ENCODE data around the gene RTL3. TPM values are rescaled to one million over a fixed set of nuclear protein-coding genes. Genes with fewer than 3 reads are reported as not detected.

RTL3 gene
- total RNA-seq, 2 donors from 2014 or later: 0.32 TPM; not detected in 1

- TF ChIP-seq POLR2AphosphoS5 (IDR thresholded peaks at IDR 0.05): no peak
- TF ChIP-seq POLR2A (IDR thresholded peaks at IDR 0.05): no peak
- TF ChIP-seq CTCF (IDR thresholded peaks at IDR 0.05): no peak
- no peak for DNase-seq (ENCODE audit: low spot score)
- H3K27ac ChIP-seq: no peak overlapping the region
- no peak overlapping the region for H3K4me3 ChIP-seq
- no peaks in the 10 kb centered on the region for H3K27me3 ChIP-seq (replicated peaks; ENCODE audit: insufficient read depth)
- intact Hi-C loops (cut with DNase I): no loop called here
- H3K36me3 ChIP-seq: no peaks in the 10 kb centered on the region
- H3K4me1 ChIP-seq (replicated peaks): no peaks in the 10 kb centered on the region
- WGBS: 100% methylated on average over 2 of the region's 2 CpGs
- H3K9me3 ChIP-seq: no peaks in the 10 kb centered on the region
These were observed 827 bp upstream of the RTL3 start for GRCh38 chrX:78659955-78660354.

- no peak for DNase-seq (ENCODE audit: low spot score)
- TF ChIP-seq POLR2AphosphoS5 (IDR thresholded peaks at IDR 0.05) (no peak), POLR2A (IDR thresholded peaks at IDR 0.05) (no peak), CTCF (IDR thresholded peaks at IDR 0.05) (no peak)
- no peaks in the 10 kb centered on the region for H3K4me1 ChIP-seq (replicated peaks)
- H3K9me3 ChIP-seq: no peaks in the 10 kb centered on the region
- 92% methylated on average over 6 of the region's 6 CpGs for WGBS
- no peak overlapping the region for H3K27ac ChIP-seq
- H3K4me3 ChIP-seq: no peak overlapping the region
- H3K36me3 ChIP-seq: no peaks in the 10 kb centered on the region
- H3K27me3 ChIP-seq (replicated peaks; ENCODE audit: insufficient read depth): no peaks in the 10 kb centered on the region
- intact Hi-C loops (cut with DNase I): no loop called here
These were observed 714 bp downstream of the RTL3 start for GRCh38 chrX:78658414-78658813.

GRCh38 chrX:78655642-78656041, 3.5 kb downstream of the RTL3 start:
- intact Hi-C loops (cut with DNase I): no loop called here
- Histone ChIP-seq H3K4me3 (no peak overlapping the region), H3K27me3 (replicated peaks; ENCODE audit: insufficient read depth) (no peaks in the 10 kb centered on the region), H3K4me1 (replicated peaks) (no peaks in the 10 kb centered on the region), H3K27ac (no peak overlapping the region), H3K9me3 (no peaks in the 10 kb centered on the region), H3K36me3 (no peaks in the 10 kb centered on the region)
- 89% methylated on average over 1 of the region's 1 CpG for WGBS
- no peak for DNase-seq (ENCODE audit: low spot score)
- TF ChIP-seq POLR2A (IDR thresholded peaks at IDR 0.05) (no peak), POLR2AphosphoS5 (IDR thresholded peaks at IDR 0.05) (no peak), CTCF (IDR thresholded peaks at IDR 0.05) (no peak)

GRCh38 chrX:78653118-78653822, 5.9 kb downstream of the RTL3 start:
- H3K36me3 ChIP-seq: no peaks in the 10 kb centered on the region
- no peak overlapping the region for H3K27ac ChIP-seq
- H3K27me3 ChIP-seq (replicated peaks; ENCODE audit: insufficient read depth): no peaks in the 10 kb centered on the region
- no peaks in the 10 kb centered on the region for H3K9me3 ChIP-seq
- TF ChIP-seq CTCF (IDR thresholded peaks at IDR 0.05) (no peak), POLR2A (IDR thresholded peaks at IDR 0.05) (no peak), POLR2AphosphoS5 (IDR thresholded peaks at IDR 0.05) (no peak)
- H3K4me1 ChIP-seq (replicated peaks): no peaks in the 10 kb centered on the region
- intact Hi-C loops (cut with DNase I): no loop called here
- DNase-seq (ENCODE audit: low spot score): no peak
- 13% methylated on average over 3 of the region's 3 CpGs for WGBS
- no peak overlapping the region for H3K4me3 ChIP-seq

- Histone ChIP-seq H3K4me3 (no peak overlapping the region), H3K9me3 (no peaks in the 10 kb centered on the region), H3K36me3 (no peaks in the 10 kb centered on the region), H3K27me3 (replicated peaks; ENCODE audit: insufficient read depth) (no peaks in the 10 kb centered on the region), H3K4me1 (replicated peaks) (no peaks in the 10 kb centered on the region), H3K27ac (no peak overlapping the region)
- no peak for DNase-seq (ENCODE audit: low spot score)
- intact Hi-C loops (cut with DNase I): no loop called here
- TF ChIP-seq CTCF (IDR thresholded peaks at IDR 0.05) (no peak), POLR2A (IDR thresholded peaks at IDR 0.05) (no peak), POLR2AphosphoS5 (IDR thresholded peaks at IDR 0.05) (no peak)
- WGBS: 68% methylated on average over 5 of the region's 5 CpGs
These were observed 8.2 kb downstream of the RTL3 start for GRCh38 chrX:78650906-78651437.

Data from prostate gland (tissue), 2 donors.